HepG2 (cell line): ENCODE data around the gene ZNF764. TPM values are rescaled to one million over a fixed set of nuclear protein-coding genes. Genes with fewer than 3 reads are reported as not detected.
A peak's percentile ranks its signal among the peaks of the same experiment; 100 is the strongest.

ENCODE experiments used
- ATAC-seq: fragments of 200-7000 bp; cut with Tn5 transposase; 3 replicates; pipeline ENCODE4 v1.9.1; 2020; ENCODE audit warnings: mild to moderate bottlenecking, moderate library complexity
- BruUV-seq: library from RNA; stranded (reverse); fragments of 400-500 nt; replicated peaks from 2 replicates; lab custom pipeline; 2021; lab: Mats Ljungman, UMichigan
- CTCF ChIA-PET: fragments of 300-600 bp; formaldehyde crosslinking; extraction: SDS; loops from one replicate; lab custom pipeline; 2021; ENCODE audit warnings: low total read pairs, inconsistent platforms, low intra/inter-chr PET ratio; lab: Yijun Ruan, JAX
- POLR2A ChIA-PET: fragments of 350-600 bp; sonication (Branson Sonifier 250); formaldehyde crosslinking; loops from one replicate; lab custom pipeline; 2020; ENCODE audit warnings: antibody characterized with exemption, inconsistent platforms; lab: Yijun Ruan, JAX
- DNase-seq: peaks from one replicate; pipeline ENCODE4 v3.0.0-alpha.2; 2015; ENCODE audit warnings: low spot score
- FAIRE-seq: peaks from 3 replicates; lab custom pipeline; 2011; peaks lifted over from hg19 to GRCh38; lab: Jason Lieb, UNC
- H2AFZ ChIP-seq: one replicate; pipeline ENCODE4 v1.6.1; 2011; ENCODE audit warnings: low read length, inconsistent platforms
- H3K27ac ChIP-seq: fragments of 300-600 bp; 3 replicates; pipeline ENCODE4 v1.8.0; 2011; ENCODE audit warnings: mixed run types, mild to moderate bottlenecking, mixed read lengths, low read length, inconsistent platforms; ENCODE audit not compliant: insufficient read depth; ENCODE audit errors: extremely low read length
- H3K27me3 ChIP-seq, 2 experiments: fragments of 200-600 bp in 1 of 2; 2 replicates in 1 of 2; 3 replicates in 1 of 2; pipeline versions ENCODE4 v1.6.0 to v1.8.0; 2011; ENCODE audit warnings: low read length in 2 of 2, mild to moderate bottlenecking in 2 of 2, moderate library complexity in 2 of 2, inconsistent platforms in 1 of 2; ENCODE audit not compliant: insufficient read depth in 2 of 2, control insufficient read depth in 1 of 2
- H3K36me3 ChIP-seq, 2 experiments: fragments of 200-600 bp in 1 of 2; replicated peaks in 1 of 2; 2 replicates in 1 of 2; 3 replicates in 1 of 2; pipeline versions ENCODE4 v1.5.1 to v1.8.0; 2011; ENCODE audit warnings: low read length in 2 of 2, inconsistent platforms in 1 of 2; ENCODE audit not compliant: insufficient read depth in 2 of 2, control insufficient read depth in 1 of 2
- H3K4me1 ChIP-seq: 2 replicates; pipeline ENCODE4 v1.5.1; 2012; ENCODE audit warnings: low read length, inconsistent platforms; ENCODE audit not compliant: insufficient read depth
- H3K4me2 ChIP-seq: 2 replicates; pipeline ENCODE4 v1.6.0; 2011; ENCODE audit warnings: low read depth, low read length, inconsistent platforms
- H3K4me3 ChIP-seq, 3 experiments: fragments of 200-600 bp in 1 of 3; sonication (generic), shearing (Covaris generic) in 1 of 3; replicated peaks in 1 of 3; 2 replicates each; pipeline ENCODE4 v1.5.1; 2011 to 2016; ENCODE audit warnings: low read length in 3 of 3, inconsistent platforms in 2 of 3, low read depth in 2 of 3, mild to moderate bottlenecking in 2 of 3, control low read depth in 1 of 3, mixed read lengths in 1 of 3; ENCODE audit not compliant: insufficient read depth in 1 of 3
- H3K79me2 ChIP-seq: one replicate; pipeline ENCODE4 v1.6.1; 2011; ENCODE audit warnings: low read length, inconsistent platforms; ENCODE audit not compliant: insufficient read depth
- H3K9ac ChIP-seq: 2 replicates; pipeline ENCODE4 v1.6.0; 2011; ENCODE audit warnings: mild to moderate bottlenecking, low read depth, low read length, inconsistent platforms; ENCODE audit not compliant: insufficient read depth
- H3K9me3 ChIP-seq: 2 replicates; pipeline ENCODE4 v1.5.1; 2012; ENCODE audit warnings: mild to moderate bottlenecking, low read length
- H4K20me1 ChIP-seq: 2 replicates; pipeline ENCODE4 v1.6.0; 2011; ENCODE audit warnings: inconsistent platforms, mild to moderate bottlenecking, low read length, moderate library complexity; ENCODE audit not compliant: insufficient read depth
- ATF7-NPFF ChIP-seq: sonication (generic); formaldehyde crosslinking; IDR thresholded peaks from 2 replicates; pipeline ENCODE4 v1.8.1; 2023; ENCODE audit warnings: mild to moderate bottlenecking, low read depth, missing genetic modification reagents, moderate library complexity
- DR1 ChIP-seq: sonication (generic); formaldehyde crosslinking; IDR thresholded peaks from 2 replicates; pipeline ENCODE4 v1.8.0; 2021; ENCODE audit warnings: mild to moderate bottlenecking, missing genetic modification reagents, inconsistent platforms
- HOXA7 ChIP-seq: sonication (generic); formaldehyde crosslinking; IDR thresholded peaks from 2 replicates; pipeline ENCODE4 v1.8.1; 2022; ENCODE audit warnings: mild to moderate bottlenecking, missing genetic modification reagents, moderate library complexity
- JUND ChIP-seq: sonication (generic); formaldehyde crosslinking; IDR thresholded peaks from 2 replicates; pipeline ENCODE4 v1.8.0; 2022; ENCODE audit warnings: mild to moderate bottlenecking, missing genetic modification reagents
- MED13 ChIP-seq: sonication (generic); formaldehyde crosslinking; IDR thresholded peaks from 2 replicates; pipeline ENCODE4 v1.5.0; 2020; ENCODE audit warnings: missing genetic modification reagents
- MIER3 ChIP-seq: IDR thresholded peaks from 2 replicates; pipeline ENCODE4 v1.6.1; 2016; ENCODE audit warnings: missing compliant biosample characterization, borderline replicate concordance
- PAWR ChIP-seq: sonication (generic); formaldehyde crosslinking; IDR thresholded peaks from 2 replicates; pipeline ENCODE4 v1.4.0; 2020; ENCODE audit warnings: missing genetic modification reagents, mild to moderate bottlenecking, borderline replicate concordance
- RBFOX2 ChIP-seq: fragments of 200-400 bp; formaldehyde crosslinking; IDR thresholded peaks from 2 replicates; pipeline ENCODE4 v1.6.1; 2017; ENCODE audit warnings: low read depth, mild to moderate bottlenecking, low read length
- SP1 ChIP-seq, 2 experiments: fragments of 450-650 bp in 1 of 2; sonication (generic) in 1 of 2; formaldehyde crosslinking in 1 of 2; IDR thresholded peaks; 2 replicates each; pipeline versions ENCODE4 v1.4.0 to v1.6.1; 2016 to 2020; ENCODE audit warnings: missing genetic modification reagents in 1 of 2
- ZNF235 ChIP-seq: sonication (generic); formaldehyde crosslinking; IDR thresholded peaks from 2 replicates; pipeline ENCODE4 v1.8.1; 2023; ENCODE audit warnings: mild to moderate bottlenecking, missing genetic modification reagents, borderline replicate concordance
- ZNF260 ChIP-seq: sonication (generic); formaldehyde crosslinking; IDR thresholded peaks from 2 replicates; pipeline ENCODE4 v1.4.0; 2020; ENCODE audit warnings: missing genetic modification reagents, low read depth, mild to moderate bottlenecking, borderline replicate concordance
- ZNF501 ChIP-seq: sonication (generic); formaldehyde crosslinking; IDR thresholded peaks from 2 replicates; pipeline ENCODE4 v1.5.1; 2020; ENCODE audit warnings: mild to moderate bottlenecking, moderate library complexity, missing genetic modification reagents
- ZSCAN5A ChIP-seq: sonication (generic); formaldehyde crosslinking; IDR thresholded peaks from 2 replicates; pipeline ENCODE4 v1.8.0; 2022; ENCODE audit warnings: mild to moderate bottlenecking, missing genetic modification reagents, borderline replicate concordance
- WGBS: methylation state at CpG from one replicate; pipeline ENCODE4 v1.1.6; 2017; ENCODE audit warnings: low lambda C conversion rate; 5-methylcytosine and 5-hydroxymethylcytosine counted together
- in situ Hi-C: cut with HindIII; loops from 2 replicates; pipeline ENCODE4 v1.10.0; 2017; ENCODE audit warnings: low pct_unique_long_range_greater_than_20kb; ENCODE audit not compliant: extremely low pct_ligation_motif_present
- intact Hi-C: fragments of 100-400 bp; cut with micrococcal nuclease; formaldehyde crosslinking; loops from one replicate; pipeline ENCODE4 v1.10.0; 2022; ENCODE audit not compliant: unreplicated experiment
- polyA plus RNA-seq, 8 experiments: library from polyadenylated mRNA; depleted of rRNA in 3 of 8; stranded (reverse) in 7 of 8; unstranded in 1 of 8; fragments of >200 nt; fragmentation: Illumina TruSeq in 4 of 8; extraction: Trizol in 4 of 8; gene quantifications; 2 replicates each; pipeline versions ENCODE4 v1.2.1 to v1.2.3, GENCODE V29; 2011 to 2016; ENCODE audit warnings: low read depth in 4 of 8, missing spikeins in 1 of 8, mixed read lengths in 1 of 8; ENCODE audit not compliant: insufficient read depth in 1 of 8
- total RNA-seq, 5 experiments: library from RNA; depleted of rRNA; stranded (reverse); fragments of >200 nt; fragmentation: Illumina TruSeq; extraction: Trizol; gene quantifications; 2 replicates each; pipeline ENCODE4 v1.2.3, GENCODE V29; 2016; ENCODE audit warnings: low read depth in 1 of 5
- TF ChIP-seq, protein P1 (sequence below): sonication (generic); formaldehyde crosslinking; IDR thresholded peaks from 2 replicates; pipeline ENCODE4 v1.4.0; 2020; ENCODE audit warnings: missing genetic modification reagents, low read depth, mild to moderate bottlenecking, borderline replicate concordance
- TF ChIP-seq, protein P2 (sequence below): sonication (generic); formaldehyde crosslinking; IDR thresholded peaks from 2 replicates; pipeline ENCODE4 v1.5.0; 2020; ENCODE audit warnings: missing genetic modification reagents, mild to moderate bottlenecking, borderline replicate concordance

The ZNF764 gene
- total and polyA plus RNA-seq, 2 of the 13 experiments (the other 11 are each of a cell fraction or from before 2014, with no cell fraction given) = 4.1 to 9.1 TPM

- TF ChIP-seq, protein P1, sequence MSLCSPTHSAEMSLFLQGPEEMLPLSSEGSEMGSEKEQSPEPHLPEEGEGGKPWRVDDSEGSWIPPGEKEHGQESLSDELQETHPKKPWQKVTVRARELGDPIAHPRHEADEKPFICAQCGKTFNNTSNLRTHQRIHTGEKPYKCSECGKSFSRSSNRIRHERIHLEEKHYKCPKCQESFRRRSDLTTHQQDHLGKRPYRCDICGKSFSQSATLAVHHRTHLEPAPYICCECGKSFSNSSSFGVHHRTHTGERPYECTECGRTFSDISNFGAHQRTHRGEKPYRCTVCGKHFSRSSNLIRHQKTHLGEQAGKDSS = no peak
- TF ChIP-seq, all 625 proteins: peak for 14
These were observed 9.2 kb upstream of the ZNF764 start (continued) for GRCh38 chr16:30567160-30567990.

GRCh38 chr16:30566531-30566930 lies 8.4 kb upstream of the ZNF764 start:
- Histone ChIP-seq H4K20me1 (no peaks in the 10 kb centered on the region), H3K4me2 (no peak overlapping the region), H3K9ac (no peak overlapping the region), H3K79me2 (peaks cover 2% of the 10 kb centered on the region), H3K9me3 (no peaks in the 10 kb centered on the region), H3K36me3 (no peaks in the 10 kb centered on the region), H3K4me1 (peaks cover 49% of the 10 kb centered on the region), H2AFZ (no peak overlapping the region), H3K27ac (no peak overlapping the region), H3K27me3 (no peaks in the 10 kb centered on the region), H3K4me3 (0 out of 6 replicates have a peak overlapping the region, but pooled peaks of 1 of the 3 experiments have one; percentile 0)
- ChIA-PET POLR2A (interaction anchor here (0.9 to 3.9 kb wide), 4 partner anchors 9 to 44 kb away, joined by 3 to 36 read pairs (median 8); partner anchors contain the start of genes ZNF689, ZNF747 and ZNF764), CTCF (no interaction called here)
- in situ Hi-C loops = no loop called here
- FAIRE-seq (no peak), ATAC-seq (no peak), DNase-seq (no peak)
- intact Hi-C loops = no loop called here
- WGBS = 81% methylated on average over 4 of the region's 4 CpGs
- TF ChIP-seq, protein P2, sequence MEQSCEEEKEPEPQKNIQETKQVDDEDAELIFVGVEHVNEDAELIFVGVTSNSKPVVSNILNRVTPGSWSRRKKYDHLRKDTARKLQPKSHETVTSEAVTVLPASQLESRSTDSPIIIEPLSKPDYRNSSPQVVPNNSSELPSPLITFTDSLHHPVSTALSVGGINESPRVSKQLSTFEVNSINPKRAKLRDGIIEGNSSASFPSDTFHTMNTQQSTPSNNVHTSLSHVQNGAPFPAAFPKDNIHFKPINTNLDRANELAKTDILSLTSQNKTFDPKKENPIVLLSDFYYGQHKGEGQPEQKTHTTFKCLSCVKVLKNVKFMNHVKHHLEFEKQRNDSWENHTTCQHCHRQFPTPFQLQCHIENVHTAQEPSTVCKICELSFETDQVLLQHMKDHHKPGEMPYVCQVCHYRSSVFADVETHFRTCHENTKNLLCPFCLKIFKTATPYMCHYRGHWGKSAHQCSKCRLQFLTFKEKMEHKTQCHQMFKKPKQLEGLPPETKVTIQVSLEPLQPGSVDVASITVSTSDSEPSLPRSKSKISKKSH (CRISPR knock-in tag) = no peak
- TF ChIP-seq HOXA7 = no peak
- no peak for TF ChIP-seq ZNF260
- TF ChIP-seq MED13 (CRISPR knock-in tag) = no peak
- no peak for TF ChIP-seq DR1 (CRISPR knock-in tag)
- no peak for TF ChIP-seq ZNF235 (CRISPR knock-in tag)
- no peak for TF ChIP-seq SP1 (IDR thresholded peaks at IDR 0.05)
- TF ChIP-seq SP1 (CRISPR knock-in tag; IDR thresholded peaks at IDR 0.05) = no peak
- TF ChIP-seq RBFOX2 = no peak
- no peak for TF ChIP-seq ATF7-NPFF (CRISPR knock-in tag)
- TF ChIP-seq JUND = no peak
- TF ChIP-seq ZNF501 (CRISPR knock-in tag) = no peak
- TF ChIP-seq MIER3 (CRISPR knock-in tag) = no peak
- no peak for TF ChIP-seq ZSCAN5A (CRISPR knock-in tag)
- no peak for TF ChIP-seq PAWR (CRISPR knock-in tag)
- BruUV-seq = no TSS peak
